HepG2 (cell line): ENCODE measurements around the gene DYNC2LI1. TPM values are rescaled to one million over a fixed set of nuclear protein-coding genes. Genes with fewer than 3 reads are reported as not detected.

Source experiments
- CAMTA2 ChIP-seq: sonication (generic); formaldehyde crosslinking; IDR thresholded peaks from 2 replicates; pipeline ENCODE4 v1.4.0; 2020; ENCODE audit warnings: mild to moderate bottlenecking, missing genetic modification reagents, borderline replicate concordance
- GATAD1 ChIP-seq: IDR thresholded peaks from 2 replicates; pipeline ENCODE4 v1.6.1; 2016; ENCODE audit warnings: missing genetic modification reagents, missing compliant biosample characterization
- HOXD1 ChIP-seq: sonication (generic); formaldehyde crosslinking; IDR thresholded peaks from 2 replicates; pipeline ENCODE4 v1.5.0; 2020; ENCODE audit warnings: missing genetic modification reagents
- IKZF4 ChIP-seq: sonication (generic); formaldehyde crosslinking; IDR thresholded peaks from 2 replicates; pipeline ENCODE4 v1.5.1; 2020; ENCODE audit warnings: borderline replicate concordance, mild to moderate bottlenecking, low read depth, missing genetic modification reagents; ENCODE audit errors: not compliant biosample characterization
- IRX3 ChIP-seq: sonication (generic); formaldehyde crosslinking; IDR thresholded peaks from 2 replicates; pipeline ENCODE4 v1.8.1; 2023; ENCODE audit warnings: mild to moderate bottlenecking, low read depth, missing genetic modification reagents, borderline replicate concordance
- NONO ChIP-seq, 2 experiments: fragments of 450-650 bp in 1 of 2; sonication (generic) in 1 of 2; formaldehyde crosslinking in 1 of 2; IDR thresholded peaks in 1 of 2; conservative IDR thresholded peaks in 1 of 2; 2 replicates each; pipeline versions ENCODE4 v1.6.1 to v1.8.0; 2017 to 2022; ENCODE audit warnings: mild to moderate bottlenecking in 1 of 2, missing genetic modification reagents in 1 of 2, moderate library complexity in 1 of 2
- NRL ChIP-seq: sonication (generic); formaldehyde crosslinking; IDR thresholded peaks from 2 replicates; pipeline ENCODE4 v1.5.0; 2020; ENCODE audit warnings: missing genetic modification reagents, mild to moderate bottlenecking, moderate library complexity, borderline replicate concordance
- PHF8 ChIP-seq: sonication (generic); formaldehyde crosslinking; IDR thresholded peaks from 2 replicates; pipeline ENCODE4 v1.5.0; 2020; ENCODE audit warnings: missing genetic modification reagents
- REL ChIP-seq: sonication (generic); formaldehyde crosslinking; conservative IDR thresholded peaks from 2 replicates; pipeline ENCODE4 v1.8.0; 2022; ENCODE audit warnings: mild to moderate bottlenecking, missing genetic modification reagents, moderate library complexity
- TAF15 ChIP-seq: fragments of 200-400 bp; formaldehyde crosslinking; IDR thresholded peaks from one replicate; pipeline ENCODE4 v1.6.1; 2018; ENCODE audit warnings: mild to moderate bottlenecking, low read depth, low read length; ENCODE audit not compliant: poor library complexity, severe bottlenecking
- TOPORS ChIP-seq: sonication (generic); formaldehyde crosslinking; IDR thresholded peaks from 2 replicates; pipeline ENCODE4 v1.8.0; 2023; ENCODE audit warnings: mild to moderate bottlenecking, missing genetic modification reagents
- ZBTB1 ChIP-seq: sonication (generic); formaldehyde crosslinking; IDR thresholded peaks from 2 replicates; pipeline ENCODE4 v1.4.0; 2020; ENCODE audit warnings: missing genetic modification reagents, borderline replicate concordance
- ZBTB7B ChIP-seq: sonication (generic); formaldehyde crosslinking; IDR thresholded peaks from 2 replicates; pipeline ENCODE4 v1.4.0; 2020; ENCODE audit warnings: missing genetic modification reagents
- ZMYM2 ChIP-seq: sonication (generic); formaldehyde crosslinking; IDR thresholded peaks from 2 replicates; pipeline ENCODE4 v1.8.0; 2022; ENCODE audit warnings: mild to moderate bottlenecking, missing genetic modification reagents
- ZNF160 ChIP-seq: sonication (generic); formaldehyde crosslinking; IDR thresholded peaks from 2 replicates; pipeline ENCODE4 v1.8.0; 2022; ENCODE audit warnings: mild to moderate bottlenecking, inconsistent platforms, missing genetic modification reagents
- ZNF34 ChIP-seq: sonication (generic); formaldehyde crosslinking; IDR thresholded peaks from 2 replicates; pipeline ENCODE4 v1.4.0; 2020; ENCODE audit warnings: mild to moderate bottlenecking, missing genetic modification reagents, borderline replicate concordance
- ZNF616 ChIP-seq: sonication (generic); formaldehyde crosslinking; IDR thresholded peaks from 2 replicates; pipeline ENCODE4 v1.5.0; 2020; ENCODE audit warnings: low read depth, mild to moderate bottlenecking, missing genetic modification reagents
- polyA plus RNA-seq, 8 experiments: library from polyadenylated mRNA; depleted of rRNA in 3 of 8; stranded (reverse) in 7 of 8; unstranded in 1 of 8; fragments of >200 nt; fragmentation: Illumina TruSeq in 4 of 8; extraction: Trizol in 4 of 8; gene quantifications; 2 replicates each; pipeline versions ENCODE4 v1.2.1 to v1.2.3, GENCODE V29; 2011 to 2016; ENCODE audit warnings: low read depth in 4 of 8, missing spikeins in 1 of 8, mixed read lengths in 1 of 8; ENCODE audit not compliant: insufficient read depth in 1 of 8
- total RNA-seq, 5 experiments: library from RNA; depleted of rRNA; stranded (reverse); fragments of >200 nt; fragmentation: Illumina TruSeq; extraction: Trizol; gene quantifications; 2 replicates each; pipeline ENCODE4 v1.2.3, GENCODE V29; 2016; ENCODE audit warnings: low read depth in 1 of 5
- TF ChIP-seq, protein P1 (sequence below): sonication (generic); formaldehyde crosslinking; IDR thresholded peaks from 2 replicates; pipeline ENCODE4 v1.4.0; 2020; ENCODE audit warnings: mild to moderate bottlenecking, missing genetic modification reagents
- TF ChIP-seq, protein P2 (sequence below): sonication (generic); formaldehyde crosslinking; conservative IDR thresholded peaks from 2 replicates; pipeline ENCODE4 v1.4.0; 2020; ENCODE audit warnings: missing genetic modification reagents
- TF ChIP-seq, protein P3 (sequence below): IDR thresholded peaks from 2 replicates; pipeline ENCODE4 v1.6.1; 2018; ENCODE audit warnings: missing genetic modification reagents, mild to moderate bottlenecking, missing compliant biosample characterization
- TF ChIP-seq, protein P4 (sequence below): sonication (generic); formaldehyde crosslinking; IDR thresholded peaks from 2 replicates; pipeline ENCODE4 v1.8.0; 2022; ENCODE audit warnings: missing genetic modification reagents, low read depth, mild to moderate bottlenecking, borderline replicate concordance

Gene DYNC2LI1
- total and polyA plus RNA-seq, 2 of the 13 experiments (the other 11 are each of a cell fraction or from before 2014, with no cell fraction given): 16.9 to 23.2 TPM

DNA sequence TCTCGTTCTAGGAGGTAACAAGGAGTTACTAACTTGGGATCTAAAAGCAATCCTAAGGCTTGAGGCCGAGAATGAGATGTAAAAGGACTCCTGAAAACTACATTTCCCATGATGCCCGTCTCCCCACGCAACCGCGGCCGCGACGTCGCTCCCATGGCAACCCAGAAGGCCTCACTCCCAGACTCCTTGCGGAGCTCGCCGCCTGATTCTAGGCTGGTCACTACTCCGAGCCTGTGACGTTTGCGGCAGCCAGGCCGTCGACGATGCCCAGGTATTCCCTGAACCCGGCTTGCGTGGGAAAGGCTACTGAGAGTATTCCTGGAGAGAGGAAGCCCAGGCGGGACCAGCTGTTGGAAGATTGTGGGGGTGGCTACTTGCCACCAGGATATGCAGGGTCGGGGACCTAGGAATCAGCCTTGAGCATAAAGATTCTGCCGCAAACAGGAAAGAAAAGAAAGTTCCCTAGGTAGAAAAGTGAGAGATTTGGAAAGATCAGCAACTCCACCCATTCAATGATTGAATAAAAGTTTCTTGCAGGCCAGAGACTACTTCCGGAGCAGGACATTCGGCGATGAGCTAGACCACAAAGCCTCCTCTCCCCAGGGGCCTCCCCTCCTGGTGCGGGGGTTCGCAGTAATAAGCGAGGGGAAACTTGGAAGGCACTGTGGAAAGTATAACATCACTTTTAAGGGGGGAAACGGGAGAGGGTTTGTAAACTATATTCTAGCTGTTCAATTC is at the start of gene DYNC2LI1 (continued):
- TF ChIP-seq, protein P1, sequence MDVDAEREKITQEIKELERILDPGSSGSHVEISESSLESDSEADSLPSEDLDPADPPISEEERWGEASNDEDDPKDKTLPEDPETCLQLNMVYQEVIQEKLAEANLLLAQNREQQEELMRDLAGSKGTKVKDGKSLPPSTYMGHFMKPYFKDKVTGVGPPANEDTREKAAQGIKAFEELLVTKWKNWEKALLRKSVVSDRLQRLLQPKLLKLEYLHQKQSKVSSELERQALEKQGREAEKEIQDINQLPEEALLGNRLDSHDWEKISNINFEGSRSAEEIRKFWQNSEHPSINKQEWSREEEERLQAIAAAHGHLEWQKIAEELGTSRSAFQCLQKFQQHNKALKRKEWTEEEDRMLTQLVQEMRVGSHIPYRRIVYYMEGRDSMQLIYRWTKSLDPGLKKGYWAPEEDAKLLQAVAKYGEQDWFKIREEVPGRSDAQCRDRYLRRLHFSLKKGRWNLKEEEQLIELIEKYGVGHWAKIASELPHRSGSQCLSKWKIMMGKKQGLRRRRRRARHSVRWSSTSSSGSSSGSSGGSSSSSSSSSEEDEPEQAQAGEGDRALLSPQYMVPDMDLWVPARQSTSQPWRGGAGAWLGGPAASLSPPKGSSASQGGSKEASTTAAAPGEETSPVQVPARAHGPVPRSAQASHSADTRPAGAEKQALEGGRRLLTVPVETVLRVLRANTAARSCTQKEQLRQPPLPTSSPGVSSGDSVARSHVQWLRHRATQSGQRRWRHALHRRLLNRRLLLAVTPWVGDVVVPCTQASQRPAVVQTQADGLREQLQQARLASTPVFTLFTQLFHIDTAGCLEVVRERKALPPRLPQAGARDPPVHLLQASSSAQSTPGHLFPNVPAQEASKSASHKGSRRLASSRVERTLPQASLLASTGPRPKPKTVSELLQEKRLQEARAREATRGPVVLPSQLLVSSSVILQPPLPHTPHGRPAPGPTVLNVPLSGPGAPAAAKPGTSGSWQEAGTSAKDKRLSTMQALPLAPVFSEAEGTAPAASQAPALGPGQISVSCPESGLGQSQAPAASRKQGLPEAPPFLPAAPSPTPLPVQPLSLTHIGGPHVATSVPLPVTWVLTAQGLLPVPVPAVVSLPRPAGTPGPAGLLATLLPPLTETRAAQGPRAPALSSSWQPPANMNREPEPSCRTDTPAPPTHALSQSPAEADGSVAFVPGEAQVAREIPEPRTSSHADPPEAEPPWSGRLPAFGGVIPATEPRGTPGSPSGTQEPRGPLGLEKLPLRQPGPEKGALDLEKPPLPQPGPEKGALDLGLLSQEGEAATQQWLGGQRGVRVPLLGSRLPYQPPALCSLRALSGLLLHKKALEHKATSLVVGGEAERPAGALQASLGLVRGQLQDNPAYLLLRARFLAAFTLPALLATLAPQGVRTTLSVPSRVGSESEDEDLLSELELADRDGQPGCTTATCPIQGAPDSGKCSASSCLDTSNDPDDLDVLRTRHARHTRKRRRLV: 0 out of 2 replicates have a peak, but pooled peaks have one; percentile 34
- TF ChIP-seq NRL: peak; percentile 91; the same call in 1 of the 2 replicates
- TF ChIP-seq PHF8 (CRISPR knock-in tag): peak; percentile 85
- peak; percentile 84 for TF ChIP-seq GATAD1 (CRISPR knock-in tag)
- no peak for TF ChIP-seq IKZF4
- no peak for TF ChIP-seq ZNF34
- TF ChIP-seq TOPORS: no peak
- no peak for TF ChIP-seq NONO (IDR thresholded peaks at IDR 0.05)
- TF ChIP-seq NONO (CRISPR knock-in tag; conservative IDR thresholded peaks at IDR 0.05): peak; percentile 48; the same call in 1 of the 2 replicates
- 0 out of 2 replicates have a peak, but pooled peaks have one; percentile 36 for TF ChIP-seq HOXD1 (CRISPR knock-in tag)
- TF ChIP-seq ZMYM2 (CRISPR knock-in tag): no peak
- no peak for TF ChIP-seq ZBTB1
- no peak for TF ChIP-seq CAMTA2 (CRISPR knock-in tag)
- TF ChIP-seq IRX3 (CRISPR knock-in tag): no peak
- no peak for TF ChIP-seq ZNF160
- no peak for TF ChIP-seq REL (CRISPR knock-in tag)
- TF ChIP-seq TAF15: no peak
- TF ChIP-seq, protein P2, sequence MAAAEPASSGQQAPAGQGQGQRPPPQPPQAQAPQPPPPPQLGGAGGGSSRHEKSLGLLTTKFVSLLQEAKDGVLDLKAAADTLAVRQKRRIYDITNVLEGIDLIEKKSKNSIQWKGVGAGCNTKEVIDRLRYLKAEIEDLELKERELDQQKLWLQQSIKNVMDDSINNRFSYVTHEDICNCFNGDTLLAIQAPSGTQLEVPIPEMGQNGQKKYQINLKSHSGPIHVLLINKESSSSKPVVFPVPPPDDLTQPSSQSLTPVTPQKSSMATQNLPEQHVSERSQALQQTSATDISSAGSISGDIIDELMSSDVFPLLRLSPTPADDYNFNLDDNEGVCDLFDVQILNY (CRISPR knock-in tag): 0 out of 2 replicates have a peak, but pooled peaks have one; percentile 31
- TF ChIP-seq ZBTB7B (CRISPR knock-in tag): no peak
- TF ChIP-seq ZNF616 (CRISPR knock-in tag): no peak
- TF ChIP-seq, protein P3, sequence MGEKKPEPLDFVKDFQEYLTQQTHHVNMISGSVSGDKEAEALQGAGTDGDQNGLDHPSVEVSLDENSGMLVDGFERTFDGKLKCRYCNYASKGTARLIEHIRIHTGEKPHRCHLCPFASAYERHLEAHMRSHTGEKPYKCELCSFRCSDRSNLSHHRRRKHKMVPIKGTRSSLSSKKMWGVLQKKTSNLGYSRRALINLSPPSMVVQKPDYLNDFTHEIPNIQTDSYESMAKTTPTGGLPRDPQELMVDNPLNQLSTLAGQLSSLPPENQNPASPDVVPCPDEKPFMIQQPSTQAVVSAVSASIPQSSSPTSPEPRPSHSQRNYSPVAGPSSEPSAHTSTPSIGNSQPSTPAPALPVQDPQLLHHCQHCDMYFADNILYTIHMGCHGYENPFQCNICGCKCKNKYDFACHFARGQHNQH: peak; percentile 91
- TF ChIP-seq, protein P4, sequence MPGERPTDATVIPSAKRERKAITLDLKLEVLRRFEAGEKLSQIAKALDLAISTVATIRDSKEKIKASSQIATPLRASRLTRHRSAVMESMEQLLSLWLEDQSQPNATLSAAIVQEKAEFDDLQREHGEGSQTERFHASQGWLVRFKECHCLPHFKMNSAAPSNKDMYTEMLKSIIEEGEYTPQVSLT: 0 out of 2 replicates have a peak, but pooled peaks have one; percentile 42
